ENCODE results near the gene FLT4. TPM values are rescaled to one million over a fixed set of nuclear protein-coding genes. Genes with fewer than 3 reads are reported as not detected.

FLT4 gene
- total RNA-seq, 6 experiments from 2014 or later = not detected

GRCh38 chr5:180613814-180614188 lies 35.6 kb downstream of the FLT4 start:
- Mint-ChIP-seq H3K36me3 (ENCODE audit: low read depth) (no peaks in the 10 kb centered on the region), H3K27me3 (ENCODE audit: insufficient read depth) (peaks cover 4% of the 10 kb centered on the region), H3K4me3 (no peak overlapping the region), H3K27ac (no peak overlapping the region), H3K9me3 (peaks cover 14% of the 10 kb centered on the region; the same call in 1 of the 2 replicates), H3K4me1 (ENCODE audit: low read depth) (no peaks in the 10 kb centered on the region)
- TF ChIP-seq CTCF (IDR thresholded peaks at IDR 0.05) = no peak
- DNase-seq = no peak

DNA sequence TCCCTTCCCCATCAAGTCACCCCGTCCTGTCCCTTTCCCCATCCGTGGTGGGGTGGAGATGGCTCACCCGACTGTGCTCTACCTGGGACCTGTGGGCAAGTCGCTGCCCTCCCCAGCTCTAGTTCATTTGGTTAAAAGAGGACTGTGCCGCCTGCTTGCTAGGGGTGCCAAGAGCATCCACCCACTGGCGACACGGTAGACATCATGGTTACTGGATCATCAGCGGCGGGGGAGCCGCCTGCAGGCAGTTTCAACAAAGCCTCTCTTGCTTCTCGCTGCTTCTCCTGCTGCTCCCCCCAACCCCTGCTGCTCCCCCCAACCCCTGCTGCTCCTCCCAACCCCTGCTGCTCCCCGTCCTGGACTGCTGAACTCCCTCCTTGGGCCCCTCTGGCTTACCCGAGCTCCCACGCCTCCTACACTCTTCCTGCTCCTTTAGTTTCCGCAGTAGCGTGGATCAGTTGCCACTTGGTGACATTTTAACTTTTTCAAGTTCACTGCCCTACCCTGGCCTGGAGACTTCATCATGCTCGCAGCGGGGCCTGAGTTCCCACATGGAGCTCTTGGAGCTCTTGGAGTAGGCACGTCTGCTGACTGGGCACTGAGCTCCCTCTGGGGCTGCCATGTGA lies 36.1 kb downstream of the FLT4 start:
- Mint-ChIP-seq H3K27me3 (ENCODE audit: insufficient read depth) (peaks cover 4% of the 10 kb centered on the region), H3K36me3 (ENCODE audit: low read depth) (no peaks in the 10 kb centered on the region), H3K4me3 (no peak overlapping the region), H3K9me3 (peaks cover 14% of the 10 kb centered on the region; the same call in 1 of the 2 replicates), H3K27ac (no peak overlapping the region), H3K4me1 (ENCODE audit: low read depth) (no peaks in the 10 kb centered on the region)
- TF ChIP-seq CTCF (IDR thresholded peaks at IDR 0.05) = no peak
- DNase-seq = no peak

DNA sequence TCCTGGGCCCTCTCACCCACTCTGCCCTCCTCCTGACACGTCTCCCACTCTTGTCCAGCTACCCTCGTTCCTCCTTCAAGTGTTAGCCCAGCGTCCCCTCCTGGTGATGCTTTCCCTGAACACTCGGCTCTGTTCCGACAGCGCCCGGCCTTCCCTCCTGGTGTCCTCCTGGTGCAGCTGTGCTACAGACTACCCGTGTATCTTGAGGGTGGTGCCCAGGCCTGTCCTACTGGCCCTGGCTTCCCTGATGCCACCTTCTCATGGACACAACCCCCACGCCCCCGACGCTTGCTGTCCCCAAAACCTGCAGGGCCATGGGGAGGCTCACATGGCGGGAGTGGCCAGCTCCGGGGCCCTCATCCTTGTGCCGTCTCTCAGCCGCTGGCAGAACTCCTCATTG lies 36.7 kb downstream of the FLT4 start:
- H3K27ac Mint-ChIP-seq = no peak overlapping the region
- no peak for TF ChIP-seq CTCF (IDR thresholded peaks at IDR 0.05)
- DNase-seq = no peak
- peaks cover 4% of the 10 kb centered on the region for H3K27me3 Mint-ChIP-seq (ENCODE audit: insufficient read depth)
- no peak overlapping the region for H3K4me3 Mint-ChIP-seq
- H3K36me3 Mint-ChIP-seq (ENCODE audit: low read depth) = no peaks in the 10 kb centered on the region
- no peaks in the 10 kb centered on the region for H3K4me1 Mint-ChIP-seq (ENCODE audit: low read depth)
- peaks cover 14% of the 10 kb centered on the region; the same call in 1 of the 2 replicates for H3K9me3 Mint-ChIP-seq

- Mint-ChIP-seq H3K4me1 (ENCODE audit: low read depth) (no peaks in the 10 kb centered on the region), H3K27ac (no peak overlapping the region), H3K27me3 (ENCODE audit: insufficient read depth) (peaks cover 2% of the 10 kb centered on the region), H3K9me3 (peaks cover 14% of the 10 kb centered on the region; the same call in 1 of the 2 replicates), H3K36me3 (ENCODE audit: low read depth) (no peaks in the 10 kb centered on the region), H3K4me3 (no peak overlapping the region)
- no peak for TF ChIP-seq CTCF (IDR thresholded peaks at IDR 0.05)
- no peak for DNase-seq
Measured at GRCh38 chr5:180611140-180611850, 38.1 kb downstream of the FLT4 start.

DNA sequence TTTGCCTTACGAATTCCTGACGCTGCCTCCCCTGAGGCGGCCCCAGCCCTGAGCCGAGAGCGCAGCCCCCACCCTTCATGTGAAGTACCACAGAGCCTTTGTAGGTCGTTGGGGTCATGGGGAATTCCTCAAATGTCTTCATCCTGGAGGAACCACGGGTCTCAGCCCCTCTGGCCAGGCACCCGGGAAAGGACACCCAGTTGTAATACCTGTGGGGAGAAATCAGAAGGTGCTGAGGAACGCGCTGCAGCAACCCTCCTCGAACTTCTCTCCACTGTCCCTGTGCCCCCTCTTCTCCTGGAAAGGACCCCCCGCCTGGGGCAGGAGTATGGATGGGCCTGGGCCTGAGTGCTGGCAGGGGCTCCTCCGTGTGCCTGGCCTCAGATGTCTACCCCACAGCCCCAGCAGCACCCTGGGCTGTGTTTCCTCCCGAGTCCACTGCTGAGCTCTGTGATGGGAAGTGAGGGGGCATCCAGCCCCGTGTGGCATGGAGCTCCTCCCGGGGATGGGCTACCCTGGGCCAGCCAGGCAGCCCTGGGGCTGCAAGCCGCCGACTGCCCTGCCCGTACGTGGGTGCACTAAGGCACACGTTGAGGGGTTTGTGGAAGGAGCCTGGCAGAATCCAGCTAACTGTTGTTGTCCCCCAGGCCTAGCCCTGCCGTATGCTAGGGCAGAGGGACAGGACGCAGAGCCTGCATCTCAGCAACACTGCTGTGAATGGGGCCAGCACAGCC lies 39.4 kb downstream of the FLT4 start:
- no peak overlapping the region for H3K4me3 Mint-ChIP-seq
- DNase-seq = no peak
- peaks cover 11% of the 10 kb centered on the region; the same call in 1 of the 2 replicates for H3K9me3 Mint-ChIP-seq

More for the DNA sequence above, 39.4 kb downstream of the FLT4 start:
- peaks cover 2% of the 10 kb centered on the region for H3K27me3 Mint-ChIP-seq (ENCODE audit: insufficient read depth)
- no peak overlapping the region for H3K27ac Mint-ChIP-seq
- no peak for TF ChIP-seq CTCF (IDR thresholded peaks at IDR 0.05)
- no peaks in the 10 kb centered on the region for H3K36me3 Mint-ChIP-seq (ENCODE audit: low read depth)
- H3K4me1 Mint-ChIP-seq (ENCODE audit: low read depth) = no peaks in the 10 kb centered on the region
